Psoas muscle (tissue), 8 donors: ENCODE data around the gene TSPAN14. TPM values are rescaled to one million over a fixed set of nuclear protein-coding genes. Genes with fewer than 3 reads are reported as not detected.

ENCODE experiments used
- ATAC-seq, 4 donors: fragments of 200-7000 bp; cut with Tn5 transposase; one replicate each; pipeline ENCODE4 v1.9.1; 2020; ENCODE audit warnings: moderate library complexity in 3 of 4, mild to moderate bottlenecking in 2 of 4
- DNase-seq, 2 donors: peaks; one replicate each; pipeline ENCODE4 v3.0.0-alpha.2; 2020
- H3K27ac ChIP-seq: fragments of 200-600 bp; one replicate; pipeline ENCODE4 v1.8.0; 2022
- H3K27me3 ChIP-seq, 3 donors: fragments of 200-600 bp in 1 of 3; one replicate each; pipeline versions ENCODE4 v1.6.1 to v1.8.0; 2013 to 2022; ENCODE audit warnings: low read length in 2 of 3, mild to moderate bottlenecking in 2 of 3, moderate library complexity in 1 of 3; ENCODE audit not compliant: insufficient read depth in 3 of 3
- H3K36me3 ChIP-seq, 2 donors: fragments of 200-600 bp in 1 of 2; one replicate each; pipeline versions ENCODE4 v1.6.1 to v1.8.0; 2013 to 2022; ENCODE audit warnings: low read depth in 1 of 2, mild to moderate bottlenecking in 1 of 2, moderate library complexity in 1 of 2; ENCODE audit not compliant: insufficient read depth in 1 of 2
- H3K4me1 ChIP-seq: fragments of 200-600 bp; one replicate; pipeline ENCODE4 v1.8.0; 2022
- H3K4me3 ChIP-seq: fragments of 200-600 bp; one replicate; pipeline ENCODE4 v1.8.0; 2022; ENCODE audit warnings: mild to moderate bottlenecking
- H3K9me3 ChIP-seq: fragments of 200-600 bp; one replicate; pipeline ENCODE4 v1.8.0; 2022
- CTCF ChIP-seq: fragments of 200-600 bp; IDR thresholded peaks from one replicate; pipeline ENCODE4 v1.8.0; 2022; ENCODE audit warnings: antibody characterized with exemption
- WGBS, 3 donors: extraction: QIAGEN DNeasy Blood & Tissue Kit; methylation state at CpG; one replicate each; pipeline versions ENCODE4 v1.1.6 to v1.1.7; 2013; 5-methylcytosine and 5-hydroxymethylcytosine counted together
- intact Hi-C, 2 donors: fragments of 100-400 bp; cut with DNase I; formaldehyde crosslinking; loops; one replicate each; pipeline versions ENCODE4 v1.11.0 to v1.14.2; 2022
- polyA plus RNA-seq, 3 donors: library from polyadenylated mRNA; stranded (reverse); fragments of 200-250 nt; gene quantifications; one replicate each; pipeline ENCODE4 v1.2.3, GENCODE V29; 2013
- total RNA-seq, 4 donors: library from RNA; stranded (reverse); fragmentation: NEBNext Ultra II Directional in 2 of 4; extraction: Animal tissue kit (Norgen Biotek cat#: 25700) in 2 of 4; gene quantifications; one replicate each; pipeline versions ENCODE4 v1.2.1 to v1.2.4, GENCODE V29; 2021 to 2023
- donor health status: healthy with polysubstance abuse.
- donor health status: DM: no; HTN: no; CAD: no; lungs with moderate emphysema.
- donor health status: Bipolar disorder and iron deficiency.
- donor health status: healthy.
- donor health status: DM: yes; HTN: yes; CAD: no.
- donor health status: DM: no; HTN: no; CAD: no.
- donor health status: DM: no; HTN: no; CAD: no.
- donor health status: DM: yes; HTN: yes; CAD: no.

Gene TSPAN14
- total and polyA plus RNA-seq, 7 donors = 19.4 to 33.3 (median 23.9) TPM

- H3K4me1 ChIP-seq = peaks cover 37% of the 10 kb centered on the region
- WGBS, 3 donors = 87 to 91% (median 87%) methylated on average over 13 of the region's 13 CpGs
- no peaks in the 10 kb centered on the region for H3K9me3 ChIP-seq
- no peak for TF ChIP-seq CTCF
- no peaks in the 10 kb centered on the region for H3K27me3 ChIP-seq
- H3K4me3 ChIP-seq = no peak overlapping the region
- peaks cover 2 to 40% of the 10 kb centered on the region in 2 donors for H3K36me3 ChIP-seq
- H3K27ac ChIP-seq = peak overlapping the region; percentile 46
- DNase-seq (peak in 1 of 2 donors; percentile 43), ATAC-seq (no peak)
- intact Hi-C loops = loop anchor here in 1 of 2 donors (10.0 kb wide), 1 partner anchor 122 kb away; no protein-coding TSS in a partner anchor
Measured at GRCh38 chr10:80506836-80507487, 52.9 kb downstream of the TSPAN14 start.

GRCh38 chr10:80509108-80509402 lies 54.9 kb downstream of the TSPAN14 start:
- no peak for DNase-seq
- WGBS, 3 donors = 78 to 86% (median 80%) methylated on average over 8 of the region's 8 CpGs
- intact Hi-C loops = loop anchor here in 1 of 2 donors (10.0 kb wide), 1 partner anchor 124 kb away; no protein-coding TSS in a partner anchor
- Histone ChIP-seq H3K9me3 (no peaks in the 10 kb centered on the region), H3K36me3 (peaks cover 2 to 61% of the 10 kb centered on the region in 2 donors), H3K27ac (peak overlapping the region; percentile 58), H3K27me3 (no peaks in the 10 kb centered on the region), H3K4me1 (peaks cover 32% of the 10 kb centered on the region), H3K4me3 (no peak overlapping the region)
- ATAC-seq = no peak
- TF ChIP-seq CTCF = no peak

- no peaks in the 10 kb centered on the region for H3K9me3 ChIP-seq
- intact Hi-C loops = loop anchor here in 1 of 2 donors (10.0 kb wide), 1 partner anchor 125 kb away; no protein-coding TSS in a partner anchor
- 67 to 77% (median 67%) methylated on average over 18 of the region's 18 CpGs for WGBS, 3 donors
- H3K4me3 ChIP-seq = no peak overlapping the region
- H3K27ac ChIP-seq = peak overlapping the region; percentile 58
- ATAC-seq (peak; percentile 36 to 57 (median 46)), DNase-seq (peak; percentile 37 to 62)
- H3K27me3 ChIP-seq = no peaks in the 10 kb centered on the region
- TF ChIP-seq CTCF = no peak
- H3K36me3 ChIP-seq = peaks cover 6 to 66% of the 10 kb centered on the region in 2 donors
- H3K4me1 ChIP-seq = peaks cover 31% of the 10 kb centered on the region
Measured at GRCh38 chr10:80509403-80510161, 55.5 kb downstream of the TSPAN14 start.

GRCh38 chr10:80512031-80512526 lies 58.0 kb downstream of the TSPAN14 start:
- DNase-seq (peak in 1 of 2 donors; percentile 21), ATAC-seq (no peak)
- 79 to 89% (median 86%) methylated on average over 10 of the region's 10 CpGs for WGBS, 3 donors
- no peaks in the 10 kb centered on the region for H3K27me3 ChIP-seq
- H3K4me1 ChIP-seq = peaks cover 15% of the 10 kb centered on the region
- TF ChIP-seq CTCF = no peak
- no peaks in the 10 kb centered on the region for H3K9me3 ChIP-seq
- no peak overlapping the region for H3K4me3 ChIP-seq
- intact Hi-C loops = no loop called here
- H3K36me3 ChIP-seq = peaks cover 6 to 89% of the 10 kb centered on the region in 2 donors
- no peak overlapping the region for H3K27ac ChIP-seq
